Daoy (cell line): ENCODE data around the gene TMEM247. TPM values are rescaled to one million over a fixed set of nuclear protein-coding genes. Genes with fewer than 3 reads are reported as not detected.
"Not testable (repeated sequence)": the region's sequence is repeated elsewhere in the genome, so short reads cannot be mapped to it uniquely, and the experiment has no call there.

Experiments
- DNase-seq: peaks from one replicate; pipeline ENCODE4 v3.0.0-alpha.2; 2015; ENCODE audit warnings: low read depth
- total RNA-seq: library from RNA; depleted of rRNA; stranded (reverse); fragments of >200 nt; shearing (Covaris generic); gene quantifications from 2 replicates; pipeline ENCODE4 v1.2.3, GENCODE V29; 2014; rRNA removed

TMEM247 gene
- total RNA-seq, 1 experiment from 2014 or later, result not detected

DNA sequence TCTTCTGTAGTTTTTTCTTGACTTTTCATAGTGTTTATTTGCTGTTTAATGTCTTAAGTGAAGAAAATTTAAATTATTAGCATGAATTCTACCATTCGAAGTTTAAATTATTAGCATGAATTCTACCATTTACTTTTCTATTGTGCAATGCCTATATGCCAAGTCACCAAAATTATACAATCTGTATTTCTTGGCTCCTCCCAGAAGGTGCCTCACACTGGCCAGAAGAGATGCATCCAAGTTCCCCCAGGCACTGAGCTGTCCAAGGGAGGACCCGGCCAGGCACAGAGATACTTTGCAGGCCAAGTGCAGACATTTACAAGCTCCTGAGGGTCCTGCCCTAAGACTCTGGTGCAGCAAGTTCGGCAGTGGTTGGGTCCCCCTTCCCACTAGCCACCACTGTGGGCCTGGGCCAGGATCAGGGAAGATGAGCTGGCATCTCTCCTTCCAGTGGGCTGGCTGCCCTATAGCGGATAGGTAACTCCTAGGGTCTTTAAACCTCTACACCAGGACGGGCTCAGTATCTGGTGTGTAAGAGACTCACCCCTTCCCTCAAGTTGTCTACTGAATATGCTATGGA lies 31.3 kb downstream of the TMEM247 start:
- no peak for DNase-seq

DNA sequence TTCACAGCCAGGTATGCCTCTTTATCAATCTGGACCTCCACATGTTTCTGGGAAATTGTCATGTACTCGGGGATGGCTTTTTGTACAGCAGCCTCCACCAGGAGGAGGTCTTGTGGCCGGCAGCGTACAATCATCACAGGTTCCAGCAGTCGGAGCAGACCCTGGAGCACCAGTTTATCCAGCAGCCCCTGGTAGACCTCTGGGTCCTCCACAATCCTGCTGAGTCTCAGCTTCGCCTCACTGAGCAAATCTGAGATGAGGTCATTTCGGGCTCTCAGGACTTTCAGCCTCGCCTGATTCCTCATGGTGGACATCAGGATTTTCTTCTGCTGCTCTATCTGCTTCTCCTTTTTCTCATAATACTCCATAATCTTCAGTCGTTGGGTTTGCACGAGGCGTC lies 32.8 kb downstream of the TMEM247 start:
- DNase-seq, result no peak

DNA sequence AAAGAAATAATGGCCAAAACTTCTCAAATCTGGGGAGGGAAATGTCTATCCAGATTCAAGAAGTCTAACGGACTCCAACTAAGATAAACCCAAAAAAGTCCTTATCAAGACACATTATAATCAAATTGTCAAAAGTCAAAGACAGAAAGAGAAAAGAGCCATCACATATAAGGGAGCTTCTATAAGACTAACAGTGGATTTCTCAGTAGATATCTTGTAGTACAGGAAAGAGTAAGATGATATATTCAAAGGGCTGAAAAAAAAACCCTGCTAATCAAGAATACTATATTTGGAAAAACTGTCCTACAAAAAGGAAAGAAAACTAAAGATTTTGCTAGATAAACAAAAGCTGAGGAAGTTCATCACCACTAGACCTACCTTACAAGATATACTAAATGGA lies 35.4 kb downstream of the TMEM247 start:
- DNase-seq, result no peak

DNA sequence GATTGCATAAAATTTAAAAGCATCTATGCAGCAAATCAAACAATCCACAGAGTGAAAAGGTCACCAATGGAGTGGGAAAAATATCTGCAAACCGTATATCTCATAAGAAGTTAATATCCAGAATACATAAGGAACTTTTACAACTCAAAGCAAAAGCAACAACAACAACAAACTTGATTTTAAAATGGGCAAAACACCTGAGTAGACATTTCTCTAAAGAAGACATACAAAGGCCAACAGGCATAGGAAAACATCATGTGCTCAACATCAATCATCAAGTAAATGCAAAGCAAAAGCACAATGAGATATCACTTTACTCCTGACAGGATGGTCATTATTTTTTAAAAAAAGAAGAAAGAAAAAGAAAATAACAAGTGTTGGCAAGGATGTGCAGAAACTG lies 38.1 kb downstream of the TMEM247 start:
- DNase-seq, result no peak

DNA sequence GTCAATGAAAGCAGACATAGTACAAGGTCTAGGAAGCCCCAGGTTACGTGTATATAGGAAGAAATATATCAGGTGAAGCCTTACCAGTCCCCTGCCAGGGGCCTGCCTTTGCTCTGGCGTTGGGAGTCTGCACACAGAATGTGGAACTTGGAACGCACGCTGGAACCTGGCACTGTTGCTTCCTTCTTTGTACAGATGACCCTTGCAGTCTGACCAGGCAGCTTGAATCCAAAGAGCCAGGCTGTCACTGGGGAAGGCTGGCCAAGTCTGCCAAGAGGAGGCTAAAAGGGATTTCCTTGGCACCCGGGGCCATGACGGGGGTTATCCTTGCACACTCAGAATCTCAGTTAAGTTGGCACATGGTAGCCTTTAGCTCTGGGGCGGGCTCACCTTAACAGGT lies 39.5 kb downstream of the TMEM247 start:
- no peak for DNase-seq

DNA sequence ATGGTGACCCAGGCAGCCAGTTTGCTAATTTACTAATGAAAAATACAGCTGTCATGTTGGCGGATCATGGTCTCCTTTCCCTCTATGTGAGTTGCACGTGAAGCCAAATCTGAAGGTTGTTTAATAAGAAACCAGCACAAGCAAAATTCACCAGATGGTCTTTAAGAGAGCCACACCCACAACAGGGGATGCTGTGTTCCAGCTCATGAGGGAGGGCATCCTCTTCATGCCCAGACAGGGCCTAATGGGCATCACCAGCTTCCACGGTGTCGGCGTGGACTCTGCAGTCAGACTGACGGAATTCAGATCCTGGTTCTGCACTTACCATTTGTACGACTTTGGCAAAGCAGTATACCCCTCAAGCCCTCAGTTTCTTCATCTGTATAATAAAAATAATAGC lies 39.9 kb downstream of the TMEM247 start:
- DNase-seq, result no peak

DNA sequence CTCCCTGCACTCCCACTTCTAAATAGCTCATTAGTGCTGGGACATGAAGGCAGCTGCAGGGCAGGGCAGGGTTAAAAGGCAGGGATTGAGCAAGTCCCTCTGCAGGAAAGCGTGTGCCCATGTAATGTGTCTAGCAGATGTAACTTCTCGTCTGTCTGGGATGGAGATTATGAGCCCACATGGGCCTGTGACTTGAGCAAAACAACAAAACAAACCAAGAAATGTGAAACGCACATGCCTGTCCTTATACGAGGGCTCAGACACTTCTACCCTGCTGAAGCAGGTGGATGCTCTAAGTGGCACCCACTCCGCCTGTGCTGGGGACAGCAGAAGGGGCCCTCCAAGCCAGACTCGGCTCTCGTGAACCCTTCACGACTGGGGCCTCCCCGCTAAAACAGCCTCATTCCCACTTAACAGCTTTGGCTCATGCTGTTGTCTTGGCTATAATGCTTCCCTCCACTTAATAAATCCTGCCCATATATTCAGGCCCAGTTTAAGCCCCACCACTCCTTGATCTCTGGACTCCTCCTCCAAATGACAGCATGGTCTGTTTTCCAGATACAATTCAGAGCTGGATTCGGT lies 40.9 kb downstream of the TMEM247 start:
- no peak for DNase-seq

DNA sequence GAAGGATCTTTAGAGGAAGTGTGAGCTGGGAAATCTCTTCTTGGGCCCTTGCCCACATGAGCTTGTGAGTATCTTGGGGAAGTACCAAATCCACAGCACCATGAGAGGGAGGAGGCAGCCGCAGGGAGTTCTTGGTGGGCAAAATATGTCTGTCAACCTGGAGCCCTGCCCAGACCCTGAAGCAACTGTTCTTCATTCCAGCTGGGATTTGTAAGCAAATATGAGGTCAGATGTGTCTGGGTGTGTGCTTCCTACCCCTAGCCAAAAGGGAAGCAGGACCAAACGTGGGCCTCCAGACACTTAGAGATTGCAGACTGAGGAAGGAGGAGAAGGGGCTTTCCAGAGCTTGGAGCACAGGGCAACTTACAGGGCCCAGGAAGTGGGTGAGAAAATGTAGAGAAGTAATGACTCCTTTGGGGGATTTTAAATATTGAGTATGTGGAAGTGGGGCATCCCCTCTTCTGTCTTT lies 41.9 kb downstream of the TMEM247 start:
- peak; percentile 29 for DNase-seq

DNA sequence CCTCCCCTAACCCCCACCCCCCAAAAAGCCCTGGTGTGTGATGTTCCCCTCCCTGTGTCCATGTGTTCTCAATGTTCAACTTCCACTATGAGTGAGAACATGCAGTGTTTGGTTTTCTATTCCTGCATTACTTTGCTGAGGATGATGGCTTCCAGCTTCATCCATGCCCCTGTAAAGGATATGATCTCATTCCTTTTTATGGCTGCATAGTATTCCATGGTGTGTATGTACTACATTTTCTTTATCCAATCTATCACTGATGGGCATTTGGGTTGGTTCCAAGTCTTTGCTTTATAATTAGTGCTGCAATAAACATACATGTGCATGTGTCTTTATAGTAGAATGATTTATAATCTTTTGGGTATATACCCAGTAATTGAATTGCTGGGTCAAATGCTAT lies 43.0 kb downstream of the TMEM247 start:
- DNase-seq, result not testable (repeated sequence)

DNA sequence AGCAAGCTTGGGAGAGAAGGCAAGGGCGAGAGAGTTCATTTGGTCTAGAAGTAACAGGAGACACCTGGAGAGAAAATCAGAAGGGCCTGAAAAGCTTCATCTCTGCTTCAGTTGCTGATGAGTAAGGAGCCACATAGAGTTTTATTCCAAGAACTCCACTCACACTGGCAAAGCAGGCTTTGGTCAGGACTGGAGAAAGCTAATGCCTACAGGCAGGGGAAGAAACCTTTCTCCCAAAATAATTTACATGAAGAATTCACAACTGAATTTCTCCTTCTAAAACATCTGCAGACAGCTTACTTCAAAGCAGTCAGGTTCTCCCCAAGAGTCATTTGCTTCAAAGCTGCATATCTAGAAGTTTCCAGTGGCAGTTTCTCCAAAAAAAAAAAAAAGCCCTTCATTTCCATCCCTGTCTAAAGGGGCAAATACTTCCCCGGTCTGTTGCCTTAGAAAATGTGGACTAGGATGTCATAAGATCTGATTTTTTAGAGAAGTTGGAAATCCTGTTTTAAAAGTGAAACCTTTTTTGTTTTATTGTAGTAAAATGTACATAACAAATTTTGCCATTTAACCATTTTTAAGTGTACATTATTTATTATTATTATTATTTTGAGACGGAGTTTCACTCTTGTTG lies 46.3 kb downstream of the TMEM247 start:
- DNase-seq, result no peak

DNA sequence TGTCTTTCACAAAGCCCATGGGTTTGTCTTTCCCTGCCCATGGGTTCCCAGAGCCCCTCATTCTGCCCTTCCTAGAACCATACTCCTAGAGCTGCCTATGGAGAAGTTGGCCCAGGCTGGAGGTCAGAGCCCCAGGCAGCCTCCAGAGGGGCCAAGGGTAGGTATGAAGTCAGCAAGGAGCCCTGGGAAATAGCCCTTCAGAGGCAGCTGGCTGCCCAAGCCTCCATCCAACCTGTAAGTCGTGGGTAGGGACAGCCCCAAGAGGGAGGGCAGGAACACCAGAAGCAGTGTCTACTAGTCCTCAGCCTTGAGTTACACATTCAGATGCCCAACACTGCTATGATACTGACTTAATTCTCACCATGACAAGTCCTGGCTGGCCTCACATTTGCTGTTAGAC lies 49.5 kb downstream of the TMEM247 start:
- DNase-seq, result no peak

DNA sequence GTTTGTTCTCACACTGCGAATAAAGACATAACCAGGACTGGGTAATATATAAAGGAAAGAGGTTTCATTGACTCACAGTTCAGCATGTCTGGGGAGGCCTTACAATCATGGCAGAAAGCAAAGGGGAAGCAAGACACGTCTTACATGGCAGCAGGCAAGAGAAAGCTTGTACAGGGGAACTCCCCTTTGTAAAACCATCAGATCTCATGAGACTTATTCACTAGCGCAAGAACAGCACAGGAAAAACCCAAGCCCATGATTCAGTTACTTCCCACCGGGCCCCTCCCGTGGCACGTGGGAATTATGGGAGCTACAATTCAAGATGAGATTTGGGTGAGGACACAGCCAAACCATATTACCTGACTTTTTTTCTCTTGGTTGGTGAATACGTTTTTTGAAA lies 51.3 kb downstream of the TMEM247 start:
- no peak for DNase-seq

DNA sequence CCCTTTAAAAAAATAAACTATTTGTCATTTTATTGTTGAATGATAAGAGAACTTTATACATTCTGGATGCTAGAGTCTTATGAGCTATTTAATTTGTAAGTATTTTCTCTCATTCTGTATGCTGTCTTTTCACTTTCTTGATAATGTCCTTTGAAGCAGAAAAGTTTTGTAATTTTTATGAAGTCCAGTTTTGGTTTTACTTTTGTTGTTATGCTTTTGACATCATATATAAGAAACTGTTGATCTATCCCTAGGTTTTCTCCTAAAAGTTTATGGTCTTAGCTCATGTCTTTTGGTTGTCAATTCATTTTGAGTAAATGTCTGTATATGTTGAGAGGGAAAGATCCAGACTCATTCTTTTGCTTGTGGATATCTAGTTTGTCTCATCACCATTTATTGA lies 52.5 kb downstream of the TMEM247 start:
- no peak for DNase-seq

Other genes with a start within 250 kb of the TMEM247 start
- 2.4 and 3.4 TPM in 2 replicates for gene EPAS1, start 182.2 kb upstream of the TMEM247 start, total RNA-seq
- gene RHOQ, start 62.9 kb downstream of the TMEM247 start, total RNA-seq, result 21.3 and 25.1 TPM in 2 replicates
- gene ATP6V1E2, start 63.0 kb downstream of the TMEM247 start, total RNA-seq, result 4.6 and 8.1 TPM in 2 replicates
- 16.5 and 16.7 TPM in 2 replicates for gene PIGF, start 137.5 kb downstream of the TMEM247 start, total RNA-seq
- gene CRIPT, start 137.7 kb downstream of the TMEM247 start, total RNA-seq, result 29.9 and 30.5 TPM in 2 replicates
- 11.8 and 15.4 TPM in 2 replicates for gene SOCS5, start 219.7 kb downstream of the TMEM247 start, total RNA-seq